GM13977 (cell line): ENCODE data around the gene ARRDC1.

Source experiments
- DNase-seq: peaks from one replicate; pipeline ENCODE4 v3.0.0; 2012; ENCODE audit warnings: low spot score
- CTCF ChIP-seq: IDR thresholded peaks from 2 replicates; pipeline ENCODE4 v1.5.1; 2012; ENCODE audit warnings: mild to moderate bottlenecking, control low read depth; ENCODE audit not compliant: insufficient read depth; ENCODE audit errors: extremely low read depth, missing control alignments
- in situ Hi-C: fragments of 300-500 bp; cut with MboI; formaldehyde crosslinking; loops from one replicate; pipeline ENCODE4 v1.12.0; 2022; ENCODE audit warnings: low sequenced_read_pairs, low pct_unique_long_range_greater_than_20kb, mixed read lengths, inconsistent platforms; ENCODE audit not compliant: unreplicated experiment

Gene ARRDC1

DNA sequence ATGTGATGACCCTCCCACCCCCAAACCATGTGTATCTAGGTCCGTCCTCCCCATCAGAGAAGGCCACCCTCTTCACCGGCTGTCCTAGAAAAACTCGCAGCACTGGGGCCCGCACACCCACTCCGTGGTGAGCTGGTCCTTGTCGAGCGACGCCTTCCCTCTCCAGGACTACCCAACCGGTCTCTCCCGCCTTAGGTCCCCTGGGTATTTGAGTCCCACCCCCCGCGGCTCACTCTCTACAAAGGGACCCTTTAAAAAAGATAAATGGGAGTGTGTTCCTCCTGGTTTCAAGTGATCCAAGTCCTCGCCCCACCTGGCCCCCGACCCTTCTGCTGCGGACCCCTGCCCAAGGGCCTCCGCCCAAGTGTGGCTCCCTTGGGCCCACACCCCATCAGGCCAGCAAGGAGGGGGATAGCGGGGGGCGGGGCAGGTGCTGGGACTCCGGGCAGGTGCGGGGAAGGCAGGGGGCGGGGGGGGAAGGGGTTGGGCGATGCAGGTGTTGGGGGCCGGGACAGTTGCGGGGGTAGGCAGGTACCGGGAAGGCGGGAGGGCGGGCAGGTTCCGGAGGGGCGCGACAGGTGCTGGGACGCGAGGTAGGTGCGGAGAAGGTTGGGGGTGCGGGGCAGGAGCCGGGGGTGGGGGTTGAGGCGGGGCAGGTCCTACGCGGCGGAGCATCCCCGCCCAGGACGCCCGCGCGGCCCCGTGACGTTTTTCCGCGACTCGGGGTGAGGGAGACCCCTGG is 970 bp upstream of the ARRDC1 start:
- DNase-seq: no peak
- TF ChIP-seq CTCF: no peak
- in situ Hi-C loops: no loop called here

DNA sequence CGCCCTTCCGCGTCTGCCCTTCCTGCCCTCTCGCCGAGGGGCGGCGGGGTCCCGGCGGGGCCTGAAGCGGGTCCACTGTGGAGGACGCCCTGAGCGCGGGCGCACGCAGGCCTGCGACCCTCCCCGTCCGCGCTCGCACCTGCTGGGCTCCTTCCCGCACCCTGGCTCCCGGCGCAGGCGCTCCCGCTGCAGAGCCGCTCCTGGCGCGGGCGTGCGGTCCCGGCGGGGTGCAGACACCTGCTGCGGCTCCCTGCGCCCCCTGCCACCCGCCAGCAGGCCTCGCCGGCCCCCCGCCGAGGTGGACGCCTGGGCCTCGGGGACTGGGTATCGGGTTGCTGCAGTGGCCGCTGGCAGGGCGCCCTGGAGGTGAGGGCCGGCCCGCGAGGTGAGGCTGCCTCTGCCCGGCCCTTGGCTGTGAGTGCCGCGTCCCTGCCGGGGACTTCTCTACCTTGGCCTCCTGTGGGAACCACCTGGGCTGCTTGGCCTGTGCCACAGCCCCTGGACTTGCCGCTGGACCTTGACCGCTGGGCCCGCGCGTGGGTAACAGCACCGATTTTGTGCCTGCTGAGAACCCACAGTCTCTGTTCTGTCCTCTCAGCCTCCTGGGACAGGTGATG is 627 bp downstream of the ARRDC1 start:
- in situ Hi-C loops: no loop called here
- no peak for TF ChIP-seq CTCF
- DNase-seq: no peak

- in situ Hi-C loops: no loop called here
- no peak for DNase-seq
- TF ChIP-seq CTCF: no peak
These were observed 1.2 kb downstream of the ARRDC1 start for GRCh38 chr9:137606734-137607138.

DNA sequence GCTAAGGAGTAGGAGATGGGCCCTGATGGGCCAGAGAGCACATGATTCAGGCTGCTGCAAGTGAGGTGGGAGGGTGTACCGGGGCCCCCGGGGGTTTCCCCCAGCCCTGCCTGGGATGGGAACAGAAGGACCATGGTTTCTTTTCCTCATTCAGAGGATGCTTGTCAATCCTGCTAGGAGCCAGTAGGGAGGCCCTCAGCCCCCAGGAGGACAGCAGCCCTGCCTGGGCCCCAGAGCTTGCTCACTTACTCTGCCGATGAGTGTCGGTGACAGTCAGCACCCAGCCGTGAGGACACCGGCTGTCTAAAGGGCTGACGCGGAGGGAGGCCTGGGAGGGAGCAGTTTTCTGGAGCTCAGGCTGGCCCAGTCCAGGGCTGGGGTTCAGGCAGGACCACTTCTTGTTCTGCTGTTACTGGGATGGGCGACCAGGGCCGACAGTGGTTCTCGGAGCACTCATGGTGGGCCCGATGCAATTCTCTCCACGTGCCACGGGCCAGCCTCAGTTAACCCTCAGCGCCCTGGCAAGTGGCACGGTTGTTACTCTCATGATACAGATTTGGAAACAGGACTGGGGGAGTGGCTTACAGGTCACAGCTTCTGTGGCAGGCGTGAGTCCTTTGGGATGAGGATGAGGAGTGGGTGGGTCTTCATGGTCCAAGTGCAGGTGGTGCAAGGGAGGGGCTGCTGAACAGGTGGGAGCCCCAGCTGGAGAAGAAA is 1.8 kb downstream of the ARRDC1 start:
- no peak for DNase-seq
- no peak for TF ChIP-seq CTCF
- in situ Hi-C loops: no loop called here

DNA sequence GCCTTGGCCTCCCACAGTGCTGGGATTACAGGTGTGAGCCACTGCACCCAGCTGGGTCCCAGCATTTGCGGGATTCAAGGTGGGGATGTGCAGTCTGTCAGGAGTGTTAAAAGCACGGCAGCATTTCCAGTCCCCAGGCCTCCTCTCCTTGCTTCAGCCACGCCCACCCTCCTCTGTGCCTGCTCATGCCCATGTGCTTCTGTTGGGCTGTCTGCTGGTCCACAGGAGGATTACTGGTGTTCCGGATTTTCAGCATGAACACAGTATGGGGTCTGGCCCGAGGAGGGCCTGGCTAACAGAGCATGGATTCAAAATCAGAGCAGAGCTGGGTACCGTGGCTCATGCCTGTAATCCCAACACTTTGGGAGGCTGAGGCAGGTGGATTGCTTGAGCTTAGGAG is 5.5 kb downstream of the ARRDC1 start:
- in situ Hi-C loops: no loop called here
- DNase-seq: no peak
- TF ChIP-seq CTCF: no peak

DNA sequence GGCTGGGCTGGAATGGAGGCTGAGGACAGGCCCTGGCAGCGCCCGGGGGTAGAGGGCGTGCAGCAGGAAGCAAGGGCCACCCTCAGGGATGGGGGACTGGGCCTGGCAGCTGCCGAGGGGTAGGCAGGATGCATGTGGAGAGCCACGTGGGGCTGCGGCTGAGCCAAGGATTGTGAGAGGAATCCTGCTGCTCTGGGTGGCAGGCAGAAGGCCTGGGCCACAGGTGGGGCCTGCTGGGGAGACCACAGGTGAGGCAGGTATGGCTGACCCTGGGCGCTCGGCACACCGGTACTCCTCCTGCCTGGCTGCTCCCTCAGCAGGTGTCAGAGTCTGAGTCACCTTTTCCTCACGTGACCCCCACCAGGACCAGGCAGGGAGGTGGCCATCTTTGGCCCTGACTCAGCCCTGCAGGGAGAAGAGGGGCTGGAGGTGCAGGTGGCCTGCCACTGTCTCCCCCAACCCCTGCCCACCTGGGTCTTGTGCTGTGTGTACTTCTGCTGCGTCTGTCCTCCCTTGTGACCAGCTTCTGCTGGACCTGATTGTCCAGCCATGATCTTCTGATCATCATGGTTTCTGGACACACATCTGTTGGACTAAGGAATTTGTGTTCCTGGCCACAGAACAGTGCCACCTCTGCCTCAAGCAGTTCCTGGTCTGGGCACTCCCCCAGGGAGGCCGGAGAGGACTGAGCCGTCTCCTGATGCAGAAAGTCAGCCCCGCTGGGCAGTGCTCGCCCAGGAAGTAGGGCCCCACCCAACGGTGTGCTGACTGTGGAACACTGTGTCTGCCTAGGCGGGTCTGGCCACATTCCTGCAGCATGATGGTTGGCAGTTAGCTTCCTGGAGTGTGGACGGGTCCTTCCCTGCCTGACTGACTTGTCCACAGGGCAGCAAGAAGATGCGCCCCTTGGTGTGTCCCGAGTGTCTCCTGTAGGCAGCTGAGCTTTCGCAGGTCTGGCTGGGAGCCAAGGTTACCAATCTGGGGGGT is 6.4 kb downstream of the ARRDC1 start:
- no peak for DNase-seq
- in situ Hi-C loops: no loop called here
- no peak for TF ChIP-seq CTCF
